ENCODE data around the gene VPS11. TPM values are rescaled to one million over a fixed set of nuclear protein-coding genes. Genes with fewer than 3 reads are reported as not detected.

The VPS11 gene
- total RNA-seq, result 28.0 and 31.2 TPM in 2 replicates

DNA sequence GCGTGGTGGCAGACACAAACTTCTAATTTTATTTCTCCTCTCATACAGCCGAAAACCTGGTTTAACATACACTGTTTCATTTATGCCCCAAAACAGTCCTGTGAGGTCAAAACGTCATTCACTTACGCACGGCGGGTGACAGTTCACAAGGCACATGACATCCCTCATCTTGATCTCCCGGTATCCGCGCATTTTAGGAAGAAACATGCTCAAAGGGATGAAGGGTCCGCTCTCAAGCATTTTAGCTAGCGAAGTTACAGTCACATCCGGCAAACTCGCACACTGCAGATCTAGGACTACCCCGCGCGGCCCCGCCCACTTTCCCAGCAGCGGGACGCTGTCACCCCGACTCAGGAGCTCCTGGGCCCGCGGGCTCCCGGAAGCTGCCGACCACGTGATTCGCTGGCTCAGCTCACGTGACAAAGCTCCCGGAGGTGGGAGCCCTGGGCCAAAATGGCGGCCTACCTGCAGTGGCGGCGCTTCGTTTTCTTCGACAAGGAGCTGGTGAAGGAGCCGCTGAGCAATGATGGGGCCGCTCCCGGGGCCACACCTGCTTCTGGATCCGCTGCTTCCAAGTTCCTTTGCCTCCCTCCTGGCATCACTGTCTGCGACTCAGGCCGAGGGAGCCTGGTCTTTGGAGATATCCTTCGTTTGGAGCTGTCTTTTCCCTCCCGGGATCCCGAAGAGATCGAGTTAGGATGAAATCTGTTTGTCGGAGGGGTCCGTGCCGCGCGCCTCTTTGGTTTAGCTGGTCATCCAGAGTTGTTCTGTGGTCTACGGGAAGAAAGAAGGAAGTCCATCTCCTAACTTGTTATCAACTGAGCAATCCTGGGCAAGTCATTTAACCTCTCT, at the start of gene VPS11:
TSS of gene VPS11 (plus strand) at position 448 of the 852 bp plus-strand sequence. CDS start at position 454, 6 bp downstream.

DNA sequence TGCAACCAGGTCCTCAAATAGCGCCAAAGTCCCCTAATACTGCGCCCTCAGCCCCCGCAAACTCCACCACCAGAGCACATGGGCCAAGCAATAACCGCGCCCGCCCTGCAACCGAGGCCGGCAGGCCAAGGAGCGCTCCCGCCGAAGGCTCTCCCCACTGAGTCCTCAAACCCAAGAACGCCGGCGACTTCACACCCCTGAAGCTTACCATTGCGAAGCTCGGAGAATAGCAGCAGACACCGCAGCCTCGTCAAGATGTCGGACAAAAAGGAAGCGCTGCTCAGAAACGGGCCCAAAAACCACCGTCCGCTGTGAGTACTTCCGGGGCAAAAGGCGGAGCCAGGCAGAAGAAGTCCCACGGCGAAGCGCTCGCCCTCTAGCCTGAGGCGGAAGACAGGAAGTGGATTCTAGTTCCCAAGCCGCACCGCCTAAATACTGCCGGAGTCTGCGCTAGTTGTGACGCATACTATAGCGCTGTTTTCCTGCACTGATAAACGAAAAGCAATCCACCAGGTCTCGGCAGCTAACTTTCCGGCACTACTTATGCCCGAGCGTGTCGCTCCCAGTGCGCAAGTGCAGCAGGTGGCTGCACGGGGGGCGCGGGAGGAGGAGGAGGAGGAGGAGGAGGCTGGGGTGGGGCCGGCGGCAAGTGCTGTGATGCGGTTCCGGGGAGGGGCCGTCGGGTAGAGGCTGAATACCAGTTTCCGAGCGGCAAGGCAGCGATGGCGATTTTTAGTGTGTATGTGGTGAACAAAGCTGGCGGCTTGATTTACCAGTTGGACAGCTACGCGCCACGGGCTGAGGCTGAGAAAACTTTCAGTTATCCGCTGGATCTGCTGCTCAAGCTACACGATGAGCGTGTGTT, 49.3 kb upstream of the VPS11 start, which contains the start of the genes RPS25 and TRAPPC4:
TSS of gene RPS25 (minus strand) at position 270 of the 865 bp plus-strand sequence. CDS start at position 211, 59 bp downstream.
TSS of gene TRAPPC4 (plus strand) at position 693 of the 865 bp plus-strand sequence. CDS start at position 723, 30 bp downstream.

DNA sequence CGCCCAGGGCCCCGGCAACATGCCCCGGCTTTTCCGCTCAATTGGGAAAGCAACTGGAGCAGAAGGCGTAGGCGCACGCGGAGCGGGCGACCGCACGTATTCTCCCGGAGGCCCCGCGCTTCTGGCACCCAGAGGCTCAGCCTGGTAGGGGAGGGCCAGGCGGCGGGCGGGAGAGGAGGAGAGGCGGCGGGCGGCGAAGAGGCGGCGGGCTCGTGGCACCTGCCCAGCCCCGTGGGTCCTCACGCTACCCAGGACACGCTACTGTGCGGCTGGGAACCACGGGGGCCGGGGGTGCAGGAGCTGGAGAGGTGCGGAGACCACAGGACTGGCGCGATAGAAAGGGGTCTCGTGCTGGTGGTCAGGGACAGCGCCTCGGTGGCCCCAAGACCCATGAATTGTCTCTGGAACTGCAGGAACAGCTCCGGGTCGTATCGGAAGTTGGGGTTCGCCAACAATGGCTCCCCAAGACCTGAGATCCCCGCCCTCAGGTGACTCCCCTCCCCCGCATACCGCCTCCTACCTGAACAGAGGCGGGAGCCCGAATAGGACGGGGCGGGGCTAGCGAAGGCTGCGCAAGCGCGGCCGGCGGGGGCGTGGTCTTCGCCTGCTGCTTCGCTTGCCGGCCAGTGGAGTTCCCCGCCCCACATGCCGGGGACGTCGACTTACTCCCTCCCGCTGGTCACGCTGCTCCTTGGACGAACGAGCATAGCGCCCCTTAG, 37.1 kb upstream of the VPS11 start, which contains the start of gene SLC37A4:
TSS of gene SLC37A4 (minus strand) at position 549 of the 719 bp plus-strand sequence.

DNA sequence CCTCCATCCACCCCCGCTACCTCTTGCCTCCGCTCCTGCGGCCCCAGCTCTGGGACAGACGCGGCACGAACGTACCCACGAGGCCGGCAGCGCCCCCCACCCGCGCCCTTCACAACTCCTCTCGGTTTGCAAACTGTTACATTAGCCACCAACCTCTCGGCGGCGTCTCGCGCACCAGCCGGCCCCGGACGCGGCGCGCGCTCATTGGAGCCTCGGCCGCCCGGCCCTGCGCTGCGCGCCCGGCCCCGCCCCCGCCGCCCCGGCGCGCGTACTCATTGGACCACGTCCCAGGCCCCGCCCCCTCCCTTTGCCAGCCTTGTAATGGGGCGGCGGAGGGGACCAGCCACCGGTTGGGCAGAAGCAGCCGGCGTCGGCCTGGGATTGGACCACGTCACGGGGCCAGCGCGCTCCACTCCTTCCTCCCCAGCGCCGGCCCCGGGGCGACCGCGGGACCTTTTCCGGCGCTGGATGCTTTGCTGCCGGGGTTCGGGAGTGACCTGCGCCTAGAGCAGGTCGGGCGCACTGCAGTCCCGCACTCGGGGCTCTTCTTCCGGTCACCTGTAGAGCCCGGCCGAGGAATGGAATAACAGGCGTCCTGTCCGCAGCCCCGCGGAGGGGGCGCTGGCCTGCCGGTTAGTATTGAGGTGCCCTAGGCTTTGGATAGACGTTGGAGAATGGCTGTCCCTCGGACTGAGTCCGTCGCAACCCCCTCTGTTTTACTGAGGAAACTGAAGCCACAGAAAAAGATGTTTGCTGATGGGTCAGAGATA, 10.4 kb upstream of the VPS11 start, which contains the start of gene HYOU1:
TSS of gene HYOU1 (minus strand) at position 206 of the 770 bp plus-strand sequence. CDS start 1,045 bp downstream, outside the sequence.

DNA sequence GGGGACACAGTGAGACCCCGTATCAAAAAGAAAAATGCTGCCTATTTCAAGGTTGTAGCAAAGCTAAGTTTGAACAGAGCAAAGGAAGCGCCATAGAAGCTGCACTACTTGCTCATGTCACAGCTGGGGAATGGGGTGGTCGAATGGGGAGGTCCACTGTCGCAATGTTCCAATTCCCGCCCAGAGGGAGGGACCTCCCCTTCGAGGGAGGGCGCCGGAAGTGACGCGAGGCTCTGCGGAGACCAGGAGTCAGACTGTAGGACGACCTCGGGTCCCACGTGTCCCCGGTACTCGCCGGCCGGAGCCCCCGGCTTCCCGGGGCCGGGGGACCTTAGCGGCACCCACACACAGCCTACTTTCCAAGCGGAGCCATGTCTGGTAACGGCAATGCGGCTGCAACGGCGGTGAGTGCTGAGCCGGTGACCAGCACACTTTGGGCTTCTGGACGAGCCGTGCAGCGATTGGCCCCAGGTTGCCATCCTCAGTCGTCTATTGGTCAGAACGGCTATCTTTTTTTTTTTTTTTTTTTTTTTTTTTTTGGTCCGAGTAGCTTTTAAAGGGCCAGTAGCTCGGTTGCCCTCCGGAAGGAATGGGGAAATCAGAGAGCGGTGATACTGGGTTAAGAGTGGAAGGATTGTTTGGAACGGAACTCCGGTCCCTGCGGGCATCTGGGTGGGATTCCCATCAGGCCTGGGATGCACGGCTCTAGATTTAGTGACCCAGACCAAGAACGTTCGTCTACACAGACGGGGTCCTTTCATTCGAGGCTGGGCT, 17.2 kb downstream of the VPS11 start, which contains the start of gene HMBS:
TSS of gene HMBS (plus strand) at position 219 of the 774 bp plus-strand sequence. CDS start at position 372, 153 bp downstream.

DNA sequence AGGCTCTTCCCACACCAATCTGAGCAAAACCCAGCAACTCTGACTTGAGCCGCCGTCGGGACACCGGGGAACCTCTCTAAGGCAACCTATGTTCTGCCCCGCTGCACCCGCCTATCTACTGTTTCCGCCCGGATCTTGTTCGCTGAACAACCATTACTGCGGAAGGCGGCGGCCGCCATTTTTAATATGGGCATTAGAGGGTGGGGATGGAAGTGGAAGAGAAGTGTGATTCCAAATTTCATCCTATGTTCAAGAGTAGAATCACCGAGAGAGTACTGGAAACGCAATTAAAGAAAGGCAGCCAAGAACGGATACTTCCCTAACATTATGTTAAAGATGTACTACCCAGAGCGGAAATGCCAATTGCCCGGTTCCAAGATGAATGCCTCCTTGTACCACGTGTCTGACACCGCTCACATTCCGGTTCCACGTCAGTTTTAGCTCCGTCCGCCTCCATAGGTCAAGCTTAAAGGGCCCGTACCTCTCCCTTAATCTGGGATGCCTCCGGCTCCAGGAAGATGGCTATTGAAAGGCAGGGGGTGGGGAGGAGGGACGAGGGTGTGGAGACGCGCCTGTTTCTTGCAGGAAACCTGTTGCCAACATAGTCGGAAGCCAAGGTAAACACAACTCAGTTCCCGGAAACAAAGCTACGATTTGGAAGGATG, 34.3 kb downstream of the VPS11 start, which contains the start of gene DPAGT1:
TSS of gene DPAGT1 (minus strand) at position 95 of the 665 bp plus-strand sequence. CDS start 198 bp downstream, outside the sequence.

DNA sequence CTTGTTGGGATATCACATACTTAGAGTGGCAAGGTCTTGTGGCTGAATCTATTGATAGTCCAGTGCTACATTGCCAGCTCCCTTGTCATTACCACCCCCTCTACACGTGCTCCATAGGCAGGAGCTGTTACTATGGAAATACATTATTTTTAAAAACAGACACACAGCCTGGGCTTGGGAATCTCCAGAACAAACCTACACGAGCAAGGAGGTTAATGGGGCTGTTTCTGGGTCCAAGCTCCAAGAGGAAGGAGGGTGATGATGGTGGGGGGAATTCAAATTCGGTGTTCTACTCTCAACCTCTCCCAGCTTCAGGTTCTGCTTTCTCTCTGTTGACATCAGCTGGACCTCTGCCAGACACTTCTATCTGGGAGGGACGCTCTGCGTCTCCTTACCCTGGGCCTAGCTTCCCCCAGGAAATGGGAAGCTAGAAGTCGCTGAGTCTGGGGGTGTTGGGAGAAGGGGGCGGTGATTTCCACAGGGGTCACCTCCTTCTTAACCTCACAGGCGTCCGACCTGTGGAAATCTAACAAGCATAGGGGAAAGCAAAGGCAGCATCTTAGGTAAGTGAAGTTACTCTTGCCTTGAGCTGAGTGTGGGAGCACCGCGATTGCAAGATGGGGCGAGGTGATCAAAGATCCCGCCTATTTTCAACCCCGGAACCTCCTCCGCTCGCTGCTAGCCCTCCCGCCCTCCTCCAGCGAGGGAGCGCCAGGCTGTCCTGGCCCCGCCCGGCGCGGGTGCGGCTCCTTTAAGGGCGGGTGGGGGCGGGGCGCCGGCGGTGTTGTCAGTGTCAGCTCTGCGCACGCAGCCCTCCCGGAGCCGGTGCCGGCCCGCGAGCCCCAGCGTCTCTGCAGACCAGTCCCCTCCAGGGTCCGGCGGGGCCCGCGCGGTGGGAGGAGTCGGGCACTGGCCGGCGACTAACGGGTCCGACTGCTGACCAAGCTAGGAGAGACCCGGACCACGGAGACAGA, 39.2 kb downstream of the VPS11 start, which contains the start of gene C2CD2L:
TSS of gene C2CD2L (plus strand) at position 781 of the 974 bp plus-strand sequence. CDS start 398 bp downstream, outside the sequence.

DNA sequence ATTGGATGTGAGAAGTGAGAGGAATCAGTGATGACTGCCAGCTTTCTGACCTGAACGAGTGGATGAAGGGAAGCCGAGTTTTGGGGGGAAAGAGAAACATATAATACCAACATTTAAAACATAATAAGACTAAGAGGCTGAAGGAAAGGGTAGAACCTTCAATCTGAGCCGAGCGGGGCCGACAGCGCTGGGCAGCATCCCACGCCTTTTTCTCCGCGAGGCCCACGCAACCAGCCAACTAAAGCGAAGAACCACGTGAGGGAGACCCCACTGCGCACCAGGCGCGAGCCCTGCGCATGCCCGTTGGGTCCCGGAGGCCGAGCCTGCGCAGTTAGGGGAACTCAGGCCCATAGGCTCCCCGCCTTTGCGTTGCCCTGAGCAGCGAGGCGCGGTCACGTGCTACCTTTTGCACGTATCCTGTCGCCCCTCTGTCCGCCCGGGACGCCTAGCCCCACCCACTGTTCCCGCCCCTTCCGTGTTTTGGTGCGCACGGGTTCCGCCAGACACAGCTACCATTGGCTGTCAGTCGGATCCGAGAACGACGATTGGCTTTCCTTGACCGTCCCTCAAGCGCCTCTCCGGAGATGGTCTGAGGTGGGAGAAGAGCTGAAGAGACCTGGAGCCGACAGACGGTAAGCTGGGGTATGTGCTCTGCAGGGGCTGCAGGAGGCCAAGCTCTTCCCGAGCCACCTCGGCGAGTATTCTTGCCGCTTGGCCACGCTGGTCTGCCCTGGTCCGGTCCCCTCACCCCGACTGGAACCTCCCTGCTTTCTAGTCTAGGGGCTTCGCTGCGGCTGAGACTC, 53.6 kb downstream of the VPS11 start, which contains the start of gene HINFP:
TSS of gene HINFP (plus strand) at position 573 of the 803 bp plus-strand sequence. CDS start 5,365 bp downstream, outside the sequence.

Other genes starting within 250 kb of the VPS11 start
- not detected in 2 replicates for gene CXCR5, start 183.9 kb upstream of the VPS11 start, total RNA-seq
- 24.9 and 101 TPM in 2 replicates for gene BCL9L, start 141.9 kb upstream of the VPS11 start, total RNA-seq
- 0.21 and 0.34 TPM in 2 replicates for gene UPK2, start 111.5 kb upstream of the VPS11 start, total RNA-seq
- not detected in 2 replicates for gene FOXR1, start 96.1 kb upstream of the VPS11 start, total RNA-seq
- 11.7 and 14.4 TPM in 2 replicates for gene CENATAC, start 69.7 kb upstream of the VPS11 start, total RNA-seq
- gene RPS25, start 49.5 kb upstream of the VPS11 start, total RNA-seq, result 857 and 1,469 TPM in 2 replicates
- gene TRAPPC4, start 49.1 kb upstream of the VPS11 start, total RNA-seq, result 84.6 and 107 TPM in 2 replicates
- 9.9 and 12.8 TPM in 2 replicates for gene SLC37A4, start 36.9 kb upstream of the VPS11 start, total RNA-seq
- gene HYOU1, start 10.6 kb upstream of the VPS11 start, total RNA-seq, result 227 and 417 TPM in 2 replicates
- 12.6 and 18.4 TPM in 2 replicates for gene HMBS, start 17.1 kb downstream of the VPS11 start, total RNA-seq
- gene DPAGT1, start 34.0 kb downstream of the VPS11 start, total RNA-seq, result 21.2 and 27.1 TPM in 2 replicates
- 2.5 and 3.1 TPM in 2 replicates for gene C2CD2L, start 39.5 kb downstream of the VPS11 start, total RNA-seq
- 13.0 and 21.9 TPM in 2 replicates for gene HINFP, start 53.8 kb downstream of the VPS11 start, total RNA-seq
- under 0.01 and 0.07 TPM in 2 replicates for gene ABCG4, start 81.2 kb downstream of the VPS11 start, total RNA-seq
- 25.6 and 28.9 TPM in 2 replicates for gene NLRX1, start 100.9 kb downstream of the VPS11 start, total RNA-seq
- gene NHERF4, start 117.7 kb downstream of the VPS11 start, total RNA-seq, result 0.07 TPM in 1 of 2 replicates, not detected in the other
- gene CBL, start 138.5 kb downstream of the VPS11 start, total RNA-seq, result 9.9 and 14.6 TPM in 2 replicates
- 21.2 and 67.8 TPM in 2 replicates for gene MCAM, start 249.3 kb downstream of the VPS11 start, total RNA-seq

Data from nasal cavity respiratory epithelium epithelial cell of viscerocranial mucosa (primary cell).